Stomach smooth muscle (tissue), 2 donors: ENCODE data around the gene PPP1R2C.

Source experiments
- H3K27ac ChIP-seq: one replicate; pipeline ENCODE4 v1.7.0; 2013; ENCODE audit warnings: mild to moderate bottlenecking, low read length, inconsistent platforms
- H3K27me3 ChIP-seq, 2 donors: one replicate each; pipeline ENCODE4 v1.7.0; 2013; ENCODE audit warnings: low read length in 2 of 2; ENCODE audit not compliant: insufficient read depth in 2 of 2, control insufficient read depth in 1 of 2
- H3K36me3 ChIP-seq, 2 donors: one replicate each; pipeline ENCODE4 v1.7.0; 2013; ENCODE audit warnings: low read length in 2 of 2; ENCODE audit not compliant: control insufficient read depth in 2 of 2, insufficient read depth in 2 of 2
- H3K4me1 ChIP-seq: one replicate; pipeline ENCODE4 v1.7.0; 2013; ENCODE audit warnings: low read length; ENCODE audit not compliant: control insufficient read depth, insufficient read depth
- H3K4me3 ChIP-seq, 2 donors: one replicate each; pipeline ENCODE4 v1.7.0; 2013; ENCODE audit warnings: low read length in 2 of 2
- H3K9ac ChIP-seq, 2 donors: one replicate each; pipeline ENCODE4 v1.7.0; 2013; ENCODE audit warnings: low read length in 2 of 2, mild to moderate bottlenecking in 1 of 2
- H3K9me3 ChIP-seq, 2 donors: one replicate each; pipeline ENCODE4 v1.7.0; 2013; ENCODE audit warnings: low read length in 2 of 2; ENCODE audit not compliant: control insufficient read depth in 2 of 2
- donor health status: healthy.
- donor health status: Pancreatic carcinoma.

The PPP1R2C gene

DNA sequence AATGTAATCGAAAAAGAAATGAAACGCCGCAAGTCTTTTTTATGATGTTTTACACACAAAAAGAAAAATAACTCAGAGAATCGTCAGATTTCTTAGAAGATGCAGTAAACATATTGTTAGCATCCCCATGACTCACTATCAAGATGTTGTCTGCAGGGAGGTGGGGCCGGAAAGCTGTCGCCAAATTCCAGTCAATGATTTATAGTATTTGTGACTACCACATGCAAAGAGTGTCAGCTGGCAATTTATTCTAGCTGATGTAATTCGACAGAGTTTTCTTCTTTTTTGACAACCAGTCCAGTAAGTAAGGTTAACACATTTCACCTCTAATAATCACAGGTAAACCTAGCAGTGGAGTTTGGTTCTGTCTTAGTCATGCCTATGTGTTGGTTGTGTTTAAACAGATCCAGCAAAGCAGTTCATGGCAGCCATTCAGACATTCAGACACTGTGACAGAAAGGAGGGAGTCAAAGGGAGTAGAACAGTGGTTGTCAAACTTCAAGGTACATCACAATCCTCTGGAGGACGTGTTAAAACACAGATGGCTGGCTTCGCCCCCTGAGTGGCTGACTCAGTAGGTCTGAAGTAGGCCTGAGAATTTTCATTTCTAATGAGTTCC is 19.8 kb upstream of the PPP1R2C start:
- H3K27ac ChIP-seq = no peak overlapping the region
- no peak overlapping the region for H3K4me3 ChIP-seq
- no peak overlapping the region for H3K9ac ChIP-seq
- no peaks in the 10 kb centered on the region for H3K4me1 ChIP-seq
- no peaks in the 10 kb centered on the region for H3K9me3 ChIP-seq
- no peaks in the 10 kb centered on the region for H3K36me3 ChIP-seq
- peaks cover 0 to 4% of the 10 kb centered on the region in 2 donors for H3K27me3 ChIP-seq

DNA sequence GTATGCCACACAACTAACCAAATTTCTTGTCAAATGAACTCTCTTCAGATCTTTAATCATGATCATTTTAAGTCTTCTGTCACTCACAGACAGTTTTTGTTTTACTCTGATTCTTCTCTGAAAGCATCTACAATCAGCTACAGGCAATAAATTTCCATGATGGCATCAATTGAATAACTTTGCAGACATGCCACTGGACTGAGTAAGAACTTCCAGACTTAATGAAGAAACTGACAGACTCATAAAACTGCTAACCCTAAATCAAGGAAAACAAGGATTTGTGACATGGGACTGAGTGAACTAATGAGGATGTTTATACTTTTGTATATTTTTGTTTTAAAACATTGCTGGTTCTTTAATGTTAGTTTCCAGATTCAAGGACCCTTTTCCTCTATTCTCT is 5.5 kb upstream of the PPP1R2C start:
- no peaks in the 10 kb centered on the region for H3K4me1 ChIP-seq
- no peaks in the 10 kb centered on the region for H3K9me3 ChIP-seq
- H3K4me3 ChIP-seq = no peak overlapping the region
- no peak overlapping the region for H3K9ac ChIP-seq
- peaks cover 0 to 5% of the 10 kb centered on the region in 2 donors for H3K27me3 ChIP-seq
- H3K27ac ChIP-seq = no peak overlapping the region
- no peaks in the 10 kb centered on the region for H3K36me3 ChIP-seq

- Histone ChIP-seq H3K27me3 (peaks cover 0 to 9% of the 10 kb centered on the region in 2 donors), H3K9me3 (no peaks in the 10 kb centered on the region), H3K4me3 (no peak overlapping the region), H3K36me3 (no peaks in the 10 kb centered on the region), H3K4me1 (no peaks in the 10 kb centered on the region), H3K9ac (no peak overlapping the region), H3K27ac (no peak overlapping the region)
These were observed 1.8 kb downstream of the PPP1R2C start for GRCh38 chrX:42776195-42776594.

- H3K27me3 ChIP-seq = peaks cover 0 to 7% of the 10 kb centered on the region in 2 donors
- no peak overlapping the region for H3K4me3 ChIP-seq
These were observed 5.1 kb downstream of the PPP1R2C start for GRCh38 chrX:42772874-42773273.

GRCh38 chrX:42771506-42772335 is 6.2 kb downstream of the PPP1R2C start:
- H3K27me3 ChIP-seq = peaks cover 0 to 7% of the 10 kb centered on the region in 2 donors
- no peak overlapping the region for H3K9ac ChIP-seq
- no peaks in the 10 kb centered on the region for H3K9me3 ChIP-seq
- no peak overlapping the region for H3K27ac ChIP-seq
- H3K36me3 ChIP-seq = no peaks in the 10 kb centered on the region
- no peaks in the 10 kb centered on the region for H3K4me1 ChIP-seq
- no peak overlapping the region for H3K4me3 ChIP-seq

More at GRCh38 chrX:42772874-42773273, 5.1 kb downstream of the PPP1R2C start:
- no peak overlapping the region for H3K9ac ChIP-seq
- no peaks in the 10 kb centered on the region for H3K4me1 ChIP-seq
- no peaks in the 10 kb centered on the region for H3K36me3 ChIP-seq
- no peak overlapping the region for H3K27ac ChIP-seq
- no peaks in the 10 kb centered on the region for H3K9me3 ChIP-seq

DNA sequence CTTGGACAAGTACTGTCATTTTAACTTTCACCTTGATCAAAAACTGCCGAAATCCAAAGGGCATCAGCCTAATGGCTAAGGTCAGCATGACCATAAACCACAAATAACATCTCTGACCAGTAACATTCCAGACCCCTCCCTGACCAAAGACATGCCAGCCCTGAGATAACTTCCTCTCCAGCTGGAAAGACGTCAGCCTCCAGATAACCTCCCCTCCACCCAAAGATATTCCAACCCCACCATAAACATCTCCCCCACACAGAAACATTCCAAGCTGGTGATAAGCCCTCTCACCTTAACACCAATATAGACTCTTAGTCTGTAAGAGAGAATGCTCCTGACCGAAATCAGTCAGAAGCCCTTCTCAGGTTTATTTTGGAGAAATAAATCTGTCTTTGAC is 7.4 kb downstream of the PPP1R2C start:
- H3K9ac ChIP-seq = no peak overlapping the region
- H3K27me3 ChIP-seq = peaks cover 0 to 5% of the 10 kb centered on the region in 2 donors
- H3K27ac ChIP-seq = no peak overlapping the region
- H3K9me3 ChIP-seq = no peaks in the 10 kb centered on the region
- H3K4me1 ChIP-seq = no peaks in the 10 kb centered on the region
- no peaks in the 10 kb centered on the region for H3K36me3 ChIP-seq
- no peak overlapping the region for H3K4me3 ChIP-seq

GRCh38 chrX:42759881-42760280 is 18.1 kb downstream of the PPP1R2C start:
- Histone ChIP-seq H3K9me3 (peaks cover 0 to 2% of the 10 kb centered on the region in 2 donors), H3K36me3 (no peaks in the 10 kb centered on the region), H3K27ac (no peak overlapping the region), H3K4me1 (no peaks in the 10 kb centered on the region), H3K9ac (no peak overlapping the region), H3K27me3 (peaks cover 0 to 4% of the 10 kb centered on the region in 2 donors), H3K4me3 (no peak overlapping the region)

GRCh38 chrX:42755815-42756214 is 22.1 kb downstream of the PPP1R2C start:
- no peaks in the 10 kb centered on the region for H3K27me3 ChIP-seq
- no peaks in the 10 kb centered on the region for H3K36me3 ChIP-seq
- H3K9ac ChIP-seq = no peak overlapping the region
- peaks cover 0 to 2% of the 10 kb centered on the region in 2 donors for H3K9me3 ChIP-seq
- H3K4me3 ChIP-seq = no peak overlapping the region
- no peaks in the 10 kb centered on the region for H3K4me1 ChIP-seq
- no peak overlapping the region for H3K27ac ChIP-seq

GRCh38 chrX:42754603-42755002 is 23.4 kb downstream of the PPP1R2C start:
- Histone ChIP-seq H3K9ac (no peak overlapping the region), H3K4me1 (no peaks in the 10 kb centered on the region), H3K4me3 (no peak overlapping the region), H3K9me3 (peaks cover 0 to 2% of the 10 kb centered on the region in 2 donors), H3K36me3 (no peaks in the 10 kb centered on the region), H3K27ac (no peak overlapping the region), H3K27me3 (no peaks in the 10 kb centered on the region)

DNA sequence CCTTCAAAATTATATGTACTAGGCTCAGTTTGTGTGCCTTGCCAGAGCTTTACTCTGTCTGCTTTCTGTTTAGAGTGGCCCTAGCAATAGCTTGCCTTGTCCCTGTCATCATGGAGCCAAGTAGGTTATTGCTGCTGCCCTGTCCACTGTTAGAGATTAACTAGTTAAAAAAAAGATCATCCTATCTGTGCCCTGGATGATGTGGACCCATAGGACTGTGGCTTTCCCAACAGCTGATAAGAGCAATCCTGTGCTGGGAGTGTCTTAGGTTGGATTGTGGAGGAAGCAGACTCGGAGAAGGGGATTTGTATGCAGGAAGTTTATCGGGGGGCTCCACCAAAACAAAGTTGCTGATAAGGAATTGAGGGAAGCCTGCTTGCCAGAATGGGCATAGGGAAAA is 23.8 kb downstream of the PPP1R2C start:
- Histone ChIP-seq H3K27ac (no peak overlapping the region), H3K9me3 (peaks cover 0 to 2% of the 10 kb centered on the region in 2 donors), H3K9ac (no peak overlapping the region), H3K4me3 (no peak overlapping the region), H3K4me1 (no peaks in the 10 kb centered on the region), H3K27me3 (no peaks in the 10 kb centered on the region), H3K36me3 (no peaks in the 10 kb centered on the region)

DNA sequence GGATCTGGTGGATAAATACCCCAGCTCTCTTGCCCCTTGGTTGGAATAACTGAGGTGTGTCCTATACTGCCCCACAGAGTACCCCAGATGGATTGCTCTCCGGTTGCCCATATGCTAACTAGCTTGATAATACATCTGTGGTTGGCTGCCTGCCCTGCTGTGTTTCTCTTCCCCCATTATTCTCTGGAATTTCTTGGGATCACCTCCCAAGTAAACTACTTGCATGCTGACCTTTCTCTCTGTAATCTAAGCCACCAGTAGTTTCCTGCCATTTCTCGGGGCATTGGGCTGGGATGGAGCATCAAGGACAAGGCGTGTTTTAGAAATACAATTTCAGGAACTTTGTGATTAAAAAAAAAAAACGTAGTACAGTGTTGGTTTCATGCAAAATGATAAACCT is 25.2 kb downstream of the PPP1R2C start:
- peaks cover 0 to 2% of the 10 kb centered on the region in 2 donors for H3K27me3 ChIP-seq
- H3K27ac ChIP-seq = no peak overlapping the region

More for the DNA sequence above, 25.2 kb downstream of the PPP1R2C start:
- Histone ChIP-seq H3K9me3 (peaks cover 0 to 2% of the 10 kb centered on the region in 2 donors), H3K9ac (no peak overlapping the region), H3K4me1 (no peaks in the 10 kb centered on the region), H3K36me3 (no peaks in the 10 kb centered on the region), H3K4me3 (no peak overlapping the region)
